ENCODE data around the gene SCO2. TPM values are rescaled to one million over a fixed set of nuclear protein-coding genes. Genes with fewer than 3 reads are reported as not detected.

Gene SCO2
- total and polyA plus RNA-seq, 2 of the 13 experiments (the other 11 are each of a cell fraction or from before 2014, with no cell fraction given), result 0.32 to 3.7 TPM

GRCh38 chr22:50485221-50486131, 39.9 kb downstream of the SCO2 start (continued):
- no peak for TF ChIP-seq ZUFSP (CRISPR knock-in tag; IDR thresholded peaks at IDR 0.05; ENCODE audit: borderline replicate concordance)
- peak; percentile 68 for TF ChIP-seq POLR2G (IDR thresholded peaks at IDR 0.05; ENCODE audit: low read depth, low read length)
- peak; percentile 29; the same call in 1 of the 2 replicates for TF ChIP-seq PRDM10 (CRISPR knock-in tag; IDR thresholded peaks at IDR 0.05; ENCODE audit: low read depth)
- no peak; the same call in 1 of the 2 replicates for TF ChIP-seq TCF7 (IDR thresholded peaks at IDR 0.05; ENCODE audit: low read depth)
- peak; percentile 97 for TF ChIP-seq AGO1 (IDR thresholded peaks at IDR 0.05; ENCODE audit: low read depth, low read length, poor library complexity, severe bottlenecking)
- no peak for TF ChIP-seq ZKSCAN5 (CRISPR knock-in tag; IDR thresholded peaks at IDR 0.05)
- TF ChIP-seq ZNF577 (CRISPR knock-in tag; IDR thresholded peaks at IDR 0.05; ENCODE audit: borderline replicate concordance, low read depth), result no peak
- TF ChIP-seq TMF1 (CRISPR knock-in tag; IDR thresholded peaks at IDR 0.05; ENCODE audit: low read depth), result 0 out of 2 replicates have a peak, but pooled peaks have one; percentile 28
- TF ChIP-seq ZNF792 (CRISPR knock-in tag; IDR thresholded peaks at IDR 0.05), result no peak; the same call in 1 of the 2 replicates
- TF ChIP-seq GPN1 (CRISPR knock-in tag; IDR thresholded peaks at IDR 0.05; ENCODE audit: borderline replicate concordance), result no peak
- TF ChIP-seq ZNF740 (CRISPR knock-in tag; IDR thresholded peaks at IDR 0.05), result no peak
- no peak for TF ChIP-seq ZNF101 (CRISPR knock-in tag; IDR thresholded peaks at IDR 0.05; ENCODE audit: borderline replicate concordance, low read depth)
- peak; percentile 61; the same call in 1 of the 2 replicates for TF ChIP-seq ZSCAN5A (CRISPR knock-in tag; IDR thresholded peaks at IDR 0.05; ENCODE audit: borderline replicate concordance)
- TF ChIP-seq ZC3H13 (CRISPR knock-in tag; IDR thresholded peaks at IDR 0.05), result peak; percentile 97
- TF ChIP-seq RFXAP (CRISPR knock-in tag; IDR thresholded peaks at IDR 0.05; ENCODE audit: borderline replicate concordance), result no peak
- no peak for TF ChIP-seq TRIM22 (IDR thresholded peaks at IDR 0.05)
- TF ChIP-seq ZNF460 (CRISPR knock-in tag; IDR thresholded peaks at IDR 0.05; ENCODE audit: borderline replicate concordance), result no peak
- TF ChIP-seq SMC3 (IDR thresholded peaks at IDR 0.05; ENCODE audit: low read length), result no peak

All from HepG2 (cell line).